Measurements from ENCODE around the gene C3.
"Not testable (repeated sequence)": the region's sequence is repeated elsewhere in the genome, so short reads cannot be mapped to it uniquely, and the experiment has no call there.

Gene C3

DNA sequence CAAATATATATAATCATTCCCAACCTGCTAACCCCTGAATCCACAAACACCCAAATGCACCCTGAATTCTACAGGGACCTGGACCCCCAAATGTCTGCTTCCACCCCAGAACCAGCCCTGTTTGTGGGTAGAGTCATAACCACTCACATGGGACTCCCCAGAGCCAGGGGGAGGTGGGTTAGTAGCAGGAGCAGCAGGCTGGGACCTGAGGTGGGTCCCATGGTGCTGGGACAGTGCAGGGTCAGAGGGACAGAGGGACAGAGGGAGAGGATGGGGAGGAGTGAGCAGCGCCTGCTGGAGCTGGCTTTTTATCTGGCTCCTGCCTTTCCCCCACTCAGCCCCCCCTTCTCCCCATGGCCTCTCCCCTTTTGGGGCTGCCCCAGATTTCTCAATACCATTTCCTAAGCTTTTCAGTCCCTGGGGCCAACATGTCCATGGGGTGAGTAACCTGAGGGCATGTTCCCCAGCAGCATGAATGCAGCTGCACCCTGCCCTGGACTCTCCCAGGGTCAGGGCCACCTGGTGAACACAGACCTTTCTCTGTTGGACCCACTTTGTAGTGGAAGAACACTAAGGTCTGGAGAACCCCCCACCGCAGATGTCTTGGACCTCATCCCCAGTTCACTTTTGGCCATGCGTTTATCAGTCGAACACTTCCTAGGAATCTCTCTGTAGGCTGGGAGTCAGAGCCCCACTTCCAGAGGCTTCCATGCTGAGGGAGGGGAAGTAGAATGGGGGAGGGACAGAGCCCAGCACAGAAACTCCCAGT lies at the start of gene C3:
Gene C3, minus strand, starts transcription at position 282 of the 769 bp plus-strand sequence. Its CDS starts 61 bp downstream, at position 221.
- DNase-seq, result peak in 12 of 58 donors; percentile 2 to 68 (median 18)

DNA sequence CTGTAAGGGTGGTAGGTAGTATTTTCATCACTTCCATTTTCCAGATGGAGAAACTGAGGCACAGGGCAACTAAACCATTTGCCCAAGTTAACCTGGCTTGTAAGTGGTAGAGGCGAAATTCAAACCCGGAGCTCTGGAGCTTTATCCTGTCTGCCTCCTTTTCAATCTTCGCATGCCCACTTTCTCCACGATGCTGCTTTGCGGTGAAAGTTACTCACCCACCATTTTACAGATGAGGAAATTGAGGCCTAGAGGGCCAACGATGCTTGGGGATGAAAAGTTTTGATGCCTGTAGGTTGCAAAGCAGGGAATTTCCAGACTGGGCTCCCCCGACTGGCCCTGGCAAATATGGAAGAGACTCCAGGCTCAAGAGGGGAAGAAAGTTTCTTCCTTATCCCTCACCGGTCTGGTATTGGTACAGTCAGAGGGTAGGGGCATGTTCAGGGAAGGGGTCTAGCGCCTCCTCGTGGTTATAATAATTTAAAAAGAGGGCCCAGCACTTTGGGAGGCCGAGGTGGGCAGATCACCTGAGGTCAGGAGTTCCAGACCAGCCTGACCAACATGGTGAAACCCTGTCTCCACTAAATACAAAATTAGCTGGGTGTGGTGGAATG lies 48.7 kb upstream of the C3 start:
- no peak for DNase-seq

DNA sequence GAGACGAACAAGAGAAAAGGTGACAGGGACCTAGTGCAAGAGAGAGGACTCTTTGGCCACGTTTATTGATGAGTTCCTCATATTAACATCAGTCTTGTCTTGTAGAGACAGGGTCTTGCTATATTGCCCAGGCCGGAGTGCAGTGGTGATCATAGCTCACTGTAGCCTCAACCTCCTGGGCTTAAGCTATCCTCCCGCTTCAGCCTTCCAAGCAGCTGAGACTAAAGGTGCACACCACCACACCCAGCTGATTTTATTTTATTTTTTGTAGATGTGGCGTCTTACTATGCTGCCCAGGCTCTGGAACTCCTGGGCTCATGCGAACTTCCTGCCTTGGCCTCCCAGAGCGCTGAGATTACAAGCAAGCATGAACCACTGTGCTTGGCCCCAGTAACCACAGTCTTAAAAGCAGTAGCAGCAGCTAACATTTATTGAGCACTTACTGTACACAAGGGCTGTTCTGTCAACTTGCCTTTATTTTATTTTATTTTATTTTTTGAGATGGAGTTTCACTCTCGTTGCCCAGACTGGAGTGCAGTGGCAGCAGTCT lies 47.9 kb upstream of the C3 start:
- DNase-seq, result no peak

DNA sequence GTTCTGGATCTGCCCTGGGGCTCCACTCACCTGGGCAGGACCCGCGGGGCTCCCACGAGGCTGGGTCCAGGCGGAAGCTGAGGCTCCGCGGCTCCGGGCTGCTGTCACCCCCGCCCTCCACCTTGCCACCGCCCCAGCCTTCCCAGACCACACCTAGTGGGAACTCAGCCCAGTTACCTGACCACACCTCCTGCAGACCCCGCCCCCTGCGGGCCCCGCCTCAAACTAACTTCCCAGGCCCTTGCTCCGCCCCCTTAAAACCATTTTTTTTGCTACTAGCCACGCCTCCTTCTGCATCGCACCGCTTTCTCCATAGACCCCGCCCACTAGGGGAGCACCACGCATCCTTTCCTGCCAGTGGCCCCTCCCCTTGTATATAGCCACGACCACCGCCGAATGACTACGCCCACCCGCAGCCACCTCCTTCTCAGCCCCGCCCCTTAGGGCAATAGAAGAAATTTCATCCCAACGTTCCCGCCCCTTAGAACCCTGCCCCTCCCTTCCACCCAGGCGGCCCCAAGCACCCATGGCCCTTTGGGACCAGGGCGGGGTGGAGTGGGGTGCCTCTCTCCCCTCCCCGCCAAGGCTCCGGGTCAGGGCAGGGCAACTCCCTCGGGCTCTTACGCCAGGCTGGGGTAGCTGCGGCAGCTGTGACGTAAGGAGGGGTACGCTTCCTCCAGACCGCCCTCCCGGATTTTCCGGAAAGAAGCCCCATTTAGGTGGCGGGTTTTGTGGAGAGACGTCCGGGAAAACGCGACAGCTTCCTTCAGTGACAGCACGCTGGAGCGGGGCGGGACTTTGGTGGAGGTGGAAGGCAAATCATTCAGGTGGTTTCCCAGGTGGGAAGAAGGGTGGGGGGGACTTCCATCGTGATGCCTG lies 47.1 kb upstream of the C3 start, which contains the start of gene SH2D3A:
Gene SH2D3A, minus strand, starts transcription at position 79 of the 879 bp plus-strand sequence. CDS start 3,687 bp downstream, outside the sequence.
- DNase-seq, result no peak

DNA sequence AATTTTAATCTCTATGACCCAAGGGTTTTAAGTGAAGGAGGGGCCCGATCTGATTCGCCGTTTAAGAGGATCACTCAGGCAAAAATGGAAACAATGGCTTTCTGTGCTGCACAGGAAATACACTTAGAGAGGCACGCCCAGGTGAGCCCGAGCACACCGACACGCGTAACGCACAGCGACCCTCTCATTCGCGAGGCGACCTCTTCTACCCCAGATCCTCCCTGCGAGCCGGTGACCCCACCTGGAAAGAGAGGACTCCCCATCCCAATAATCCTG lies 46.6 kb upstream of the C3 start:
- DNase-seq, result no peak

DNA sequence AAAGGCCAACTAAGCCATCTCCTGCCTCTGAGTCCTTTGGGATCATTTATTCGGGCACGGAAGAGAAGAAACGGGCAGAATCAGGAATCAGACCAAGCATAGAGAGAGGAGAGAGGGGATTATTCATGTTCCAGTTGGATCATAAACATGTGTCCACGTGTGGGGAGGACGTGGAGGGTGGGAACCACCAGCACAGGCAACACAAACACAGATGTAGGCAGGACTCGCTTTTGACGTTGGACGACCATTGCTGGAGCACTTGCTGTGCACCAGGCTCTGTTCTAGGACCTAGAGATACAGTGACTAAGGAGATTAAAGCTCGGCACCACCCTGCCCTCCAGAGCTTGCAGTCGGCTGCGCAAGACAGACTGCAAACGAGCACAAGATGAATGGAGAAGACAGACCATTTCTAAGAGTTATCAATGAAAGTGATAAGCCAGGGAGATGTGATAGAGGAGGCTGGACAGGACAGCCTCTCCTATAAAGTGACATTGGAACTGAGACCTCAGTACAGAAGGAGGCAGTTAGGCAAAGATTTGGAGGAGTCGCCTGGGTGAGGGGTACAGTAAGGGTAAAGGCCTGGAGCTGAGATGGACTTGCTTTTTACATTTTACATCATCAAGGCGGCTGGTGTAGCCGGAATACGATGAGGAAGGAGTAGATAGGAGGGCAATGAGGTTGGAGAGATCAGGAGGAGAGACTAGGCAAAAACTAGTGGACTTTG lies 46.1 kb upstream of the C3 start:
- DNase-seq, result no peak

DNA sequence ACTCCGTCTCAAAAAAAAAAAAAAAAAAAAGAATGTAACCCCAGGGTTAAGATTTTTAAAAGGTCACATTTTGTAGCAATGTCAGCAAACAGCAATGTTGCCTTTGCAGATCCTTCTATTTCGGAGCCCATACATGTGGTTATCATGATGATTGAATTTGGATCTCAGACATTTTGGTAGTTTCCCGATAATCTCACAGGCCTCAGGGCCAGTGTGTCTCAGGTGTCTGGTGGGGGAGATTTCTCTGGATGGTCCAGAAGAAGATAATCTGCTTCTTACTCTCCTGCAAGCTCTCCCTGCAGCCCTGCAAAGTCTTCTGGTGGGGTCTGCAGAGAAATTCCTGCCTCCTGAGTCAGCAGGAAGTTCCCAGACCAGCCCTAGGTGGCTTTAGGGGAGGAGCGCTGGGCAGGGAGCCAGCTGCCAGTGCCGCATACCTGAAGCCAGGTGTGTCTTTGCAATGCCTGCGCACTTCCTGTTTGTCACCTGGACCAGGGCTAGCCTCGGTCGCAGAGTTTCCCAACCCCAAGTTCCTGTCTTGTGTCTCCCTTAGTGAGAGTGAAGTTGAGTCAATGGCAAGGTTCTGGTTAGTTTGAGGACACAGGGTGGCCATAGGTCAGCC lies 45.4 kb upstream of the C3 start:
- DNase-seq, result no peak

DNA sequence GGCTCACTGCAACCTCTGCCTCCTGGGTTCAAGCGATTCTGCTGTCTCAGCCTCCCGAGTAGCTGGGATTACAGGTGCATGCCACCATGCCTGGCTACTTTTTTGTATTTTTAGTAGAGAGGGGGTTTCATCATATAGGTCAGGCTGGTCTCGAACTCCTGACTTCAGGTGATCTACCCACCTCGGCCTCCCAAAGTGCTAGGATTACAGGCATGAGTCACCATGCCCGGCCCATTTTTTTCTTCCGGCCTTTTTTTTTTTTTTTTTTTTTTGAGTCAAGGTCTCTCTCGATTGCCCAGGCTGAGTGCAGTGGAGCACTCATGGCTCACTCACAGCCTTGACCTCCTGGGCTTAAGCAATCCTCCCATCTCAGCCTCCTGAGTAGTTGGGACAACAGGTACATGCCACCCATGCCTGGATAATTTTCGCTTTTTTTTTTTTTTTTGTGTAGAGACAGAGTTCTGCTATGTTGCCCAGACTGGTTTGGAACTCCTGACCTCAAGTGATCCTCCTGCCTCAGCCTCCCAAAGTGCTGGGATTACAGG lies 41.9 kb upstream of the C3 start:
- DNase-seq, result not testable (repeated sequence)

DNA sequence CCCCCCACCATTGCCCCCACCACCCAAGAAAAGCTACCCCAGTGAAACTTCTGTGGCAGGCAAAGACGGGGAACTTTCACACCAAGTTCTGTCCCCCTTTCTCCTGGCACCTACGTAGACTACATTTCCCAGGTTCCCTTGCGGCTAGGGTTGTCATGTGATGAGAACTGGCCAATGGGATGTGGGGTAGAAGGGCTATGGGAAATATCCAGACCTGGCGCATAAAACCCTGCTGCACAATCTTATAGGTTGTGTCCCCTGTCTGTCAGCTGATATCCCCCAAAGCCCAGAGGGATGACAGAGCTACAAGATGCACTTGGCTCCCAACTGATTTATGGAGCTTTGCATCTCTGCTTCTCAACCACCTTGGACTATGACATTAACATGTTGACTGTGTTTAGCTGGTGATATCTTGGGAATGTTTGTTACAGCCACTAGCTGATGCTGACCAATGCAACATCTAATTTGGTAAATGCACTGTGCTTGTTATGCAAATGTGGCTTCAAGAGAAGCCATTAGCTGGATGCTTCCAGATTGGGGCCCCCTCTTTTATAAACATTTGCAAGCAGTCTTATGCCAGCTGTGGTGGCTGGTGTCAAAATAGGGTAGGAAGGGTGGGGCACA lies 40.7 kb upstream of the C3 start:
- no peak for DNase-seq

DNA sequence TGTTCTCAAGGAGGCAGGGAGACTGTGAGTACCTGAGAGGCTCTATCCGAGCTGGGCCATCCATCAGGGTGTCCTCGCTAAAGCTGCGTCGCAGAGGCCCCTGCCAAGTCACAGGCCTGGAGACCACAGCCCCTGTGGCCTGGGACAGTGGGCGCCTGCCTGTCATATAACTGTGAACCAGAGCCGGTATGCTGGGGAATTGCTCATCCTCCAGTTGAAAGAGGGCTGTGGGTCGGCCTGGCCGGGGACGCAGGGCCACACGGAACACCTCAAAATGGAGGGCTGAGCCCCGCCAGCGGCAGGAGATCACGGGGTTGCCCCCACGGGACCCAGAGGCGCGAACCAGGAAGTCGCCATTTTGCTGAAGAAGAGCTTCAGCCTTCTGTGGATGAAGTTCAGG lies 40.2 kb upstream of the C3 start:
- DNase-seq, result no peak

DNA sequence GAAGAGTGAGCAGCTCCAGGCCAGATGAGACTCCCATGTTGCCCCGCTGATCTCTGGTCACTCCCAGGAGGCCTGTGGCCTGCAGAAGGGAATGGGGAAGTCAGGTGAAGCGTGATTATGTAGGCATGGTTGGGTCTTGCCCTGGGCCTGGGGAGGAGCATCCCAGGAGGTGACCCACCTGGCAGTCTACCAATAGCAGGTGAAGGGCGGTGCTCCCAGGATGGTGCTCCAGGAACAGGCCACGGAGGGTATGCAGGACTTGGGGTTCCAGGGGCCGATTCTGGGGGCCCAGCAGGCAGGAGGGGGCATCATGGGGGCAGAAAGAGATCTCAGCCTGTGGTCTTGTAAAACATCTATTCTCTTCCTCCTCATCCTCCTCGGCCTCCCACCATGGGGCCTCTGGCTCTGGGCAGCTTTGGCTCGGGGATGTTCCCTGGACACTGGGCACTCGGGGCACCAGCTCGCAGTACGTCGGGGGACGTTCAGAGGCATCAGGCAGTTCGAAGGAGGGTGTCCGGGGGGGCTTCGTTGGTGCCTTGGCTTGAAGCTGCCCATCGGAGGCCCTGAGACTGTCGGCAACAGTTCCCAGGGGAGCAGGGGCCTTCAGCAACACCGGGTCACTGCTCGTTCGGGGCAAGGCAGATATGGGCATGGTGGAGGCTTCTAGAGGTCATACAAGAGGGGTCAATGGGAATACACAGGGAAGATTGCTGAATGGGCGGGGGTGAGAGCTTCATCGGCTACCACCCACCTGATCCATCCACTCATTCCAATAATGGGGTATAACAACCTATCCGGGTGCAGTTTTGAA lies 34.4 kb upstream of the C3 start:
- DNase-seq, result no peak

DNA sequence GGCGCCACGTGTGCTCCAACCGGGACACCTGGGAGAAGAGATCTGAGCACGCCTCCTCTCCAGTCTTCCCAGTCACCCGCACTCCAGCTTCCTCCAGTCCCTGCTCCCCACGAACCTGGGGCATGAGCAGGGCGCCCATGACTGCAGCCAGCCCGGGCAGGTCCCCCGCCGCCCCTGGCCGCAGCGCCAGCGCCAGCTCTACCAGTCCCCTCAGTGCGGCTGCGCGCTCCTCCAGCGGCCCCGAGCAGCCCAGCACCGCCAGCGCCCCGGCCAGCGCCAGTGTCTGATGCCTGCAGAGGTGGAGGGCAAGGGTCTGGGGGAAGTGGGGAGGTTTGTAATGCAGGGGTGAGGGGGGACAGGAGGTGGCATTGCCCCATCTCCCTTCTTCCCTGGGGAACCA lies 33.7 kb upstream of the C3 start:
- no peak for DNase-seq

DNA sequence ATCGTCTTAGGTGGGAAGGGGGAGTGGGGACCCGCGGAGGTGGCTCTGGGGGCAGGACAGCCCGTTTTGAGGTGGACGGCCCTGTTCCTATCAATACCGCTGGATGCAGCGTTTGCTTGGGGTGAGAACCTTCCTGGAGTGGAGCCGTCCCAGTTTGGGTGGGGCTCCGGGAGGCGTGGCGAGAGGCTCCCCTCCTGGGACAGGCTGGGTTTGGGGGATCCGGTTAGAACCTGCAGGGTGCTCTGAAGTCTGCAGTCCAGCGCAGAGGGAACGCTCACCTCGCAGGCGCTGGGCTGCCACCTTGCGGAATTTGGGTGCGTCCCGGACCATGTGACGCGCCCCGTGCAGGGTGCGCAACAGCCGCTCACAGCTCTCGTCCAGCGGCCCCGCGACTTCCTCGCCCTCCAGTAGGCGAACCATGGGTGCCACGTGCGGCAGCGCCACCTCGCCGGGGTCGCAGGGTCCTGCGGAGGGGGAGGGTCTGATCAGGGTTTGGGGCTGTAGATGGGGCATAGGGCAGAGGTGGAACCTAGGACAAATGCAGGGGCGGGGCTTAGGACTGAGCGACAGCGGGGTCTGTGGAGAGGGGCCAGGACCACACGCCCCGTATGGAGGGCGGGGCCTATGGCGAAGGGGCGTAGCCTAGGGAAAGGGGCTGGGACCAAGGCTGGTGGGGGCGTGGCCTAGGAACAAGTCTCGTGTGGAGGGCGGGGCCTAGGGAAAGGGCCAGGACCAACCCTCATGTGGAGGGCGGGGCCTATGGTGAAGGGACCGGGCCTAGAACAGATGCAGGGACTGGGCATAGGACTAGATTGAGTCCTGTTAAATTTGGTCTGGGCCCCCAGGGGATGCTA lies 33.0 kb upstream of the C3 start:
- peak in 4 of 58 donors; percentile 4 to 25 (median 16) for DNase-seq

DNA sequence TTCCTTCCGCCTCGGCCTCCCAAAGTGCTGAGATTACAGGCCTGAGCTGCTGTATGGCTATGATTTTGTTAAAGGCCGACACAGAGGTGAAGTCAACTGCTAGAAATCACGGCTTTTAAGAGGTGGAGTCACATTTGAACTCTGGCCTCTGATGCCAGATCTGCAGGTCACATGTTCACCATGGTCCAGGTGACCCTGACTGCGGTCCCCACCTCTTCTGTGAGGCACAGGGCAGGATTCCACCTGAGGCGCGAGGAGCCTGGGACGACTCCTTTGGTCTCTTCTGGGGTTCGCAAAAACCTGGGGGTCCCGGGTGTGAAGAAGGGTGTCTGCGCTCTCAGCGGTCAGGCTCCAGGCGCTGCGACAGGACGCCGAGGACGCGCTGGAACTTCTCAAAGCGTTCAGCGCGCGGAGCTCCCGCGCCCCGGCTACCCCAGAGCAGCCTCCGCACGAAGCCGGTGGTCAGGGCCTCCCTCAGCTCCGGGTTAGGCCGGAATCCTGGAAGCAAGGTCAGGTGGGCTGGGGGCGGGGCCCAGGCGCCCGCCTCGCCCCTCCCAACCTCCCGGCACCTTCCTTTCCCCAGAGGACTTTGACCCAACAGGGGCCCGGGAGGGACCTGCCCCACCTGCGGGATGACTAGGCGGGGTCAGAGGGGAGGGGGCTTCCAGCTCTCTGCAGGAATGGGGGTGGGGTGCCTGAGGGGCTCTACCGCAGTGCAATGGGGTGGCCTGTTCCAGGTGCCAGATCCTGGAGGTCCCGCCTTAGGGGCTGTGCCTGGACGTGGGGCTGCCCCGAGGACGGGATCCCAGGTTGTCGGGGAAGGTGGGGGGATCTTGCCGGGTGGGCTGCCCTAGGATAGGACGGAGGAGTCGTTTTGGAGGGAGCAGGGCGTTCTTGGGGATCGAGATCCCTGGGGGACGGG lies 32.1 kb upstream of the C3 start:
- no peak for DNase-seq

DNA sequence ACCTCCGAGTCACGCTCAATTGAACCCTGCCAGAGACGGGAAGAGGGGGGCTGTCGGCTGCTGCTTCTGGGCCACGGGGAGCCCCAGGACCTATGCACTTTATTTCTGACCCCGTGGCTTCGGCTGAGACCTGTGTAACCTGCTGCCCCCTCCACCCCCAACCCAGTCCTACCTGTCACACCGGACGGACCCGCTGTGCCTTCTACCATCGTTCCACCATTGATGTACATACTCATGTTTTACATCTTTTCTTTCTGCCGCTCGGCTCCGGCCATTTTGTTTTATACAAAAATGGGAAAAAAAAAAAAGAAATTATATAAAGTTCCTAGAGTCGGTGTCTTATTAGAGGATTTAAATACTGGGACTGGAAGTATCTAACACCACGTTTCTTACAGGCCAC lies 30.7 kb upstream of the C3 start:
- no peak for DNase-seq

DNA sequence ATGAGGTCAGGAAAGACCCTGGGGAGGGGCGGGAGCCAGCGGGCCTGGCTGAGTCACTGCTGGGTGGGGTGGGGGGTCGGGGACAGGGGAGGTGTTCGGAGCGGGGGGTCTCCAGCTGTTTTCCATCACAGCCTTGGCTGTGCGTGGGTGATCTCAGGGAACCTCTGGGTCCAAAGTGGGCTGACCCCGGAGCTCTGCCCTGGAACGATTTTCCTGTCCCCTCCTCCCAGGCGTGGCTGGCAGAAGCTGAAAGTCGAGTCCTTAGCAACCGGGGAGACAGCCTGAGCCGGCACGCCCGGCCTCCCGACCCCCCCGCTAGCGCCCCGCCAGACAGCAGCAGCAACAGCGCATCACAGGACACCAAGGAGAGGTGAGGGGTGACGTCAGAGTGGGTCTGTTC lies 29.6 kb upstream of the C3 start:
- DNase-seq, result no peak

DNA sequence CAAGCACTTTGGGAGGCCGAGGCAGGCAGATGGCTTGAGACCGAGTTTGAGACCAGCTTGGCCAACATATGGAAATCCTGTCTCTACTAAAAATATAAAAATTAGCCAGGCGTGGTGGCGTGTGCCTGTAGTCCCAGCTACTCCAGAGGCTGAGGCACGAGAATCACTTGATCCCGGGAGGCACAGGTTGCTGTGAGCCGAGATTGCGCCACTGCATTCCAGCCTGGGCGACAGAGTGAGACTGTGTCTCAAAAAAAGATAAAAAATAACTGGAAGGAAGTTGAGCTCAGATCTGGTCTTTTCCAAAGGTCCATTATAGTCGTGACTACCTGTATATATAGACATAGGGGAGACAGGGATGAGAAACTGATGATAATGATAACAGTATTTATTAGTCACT lies 28.1 kb upstream of the C3 start:
- DNase-seq, result not testable (repeated sequence)

All from anterior cingulate cortex (tissue), 58 donors.